ENCODE data around the gene SMIM1.

The SMIM1 gene, protein sequence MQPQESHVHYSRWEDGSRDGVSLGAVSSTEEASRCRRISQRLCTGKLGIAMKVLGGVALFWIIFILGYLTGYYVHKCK

DNA sequence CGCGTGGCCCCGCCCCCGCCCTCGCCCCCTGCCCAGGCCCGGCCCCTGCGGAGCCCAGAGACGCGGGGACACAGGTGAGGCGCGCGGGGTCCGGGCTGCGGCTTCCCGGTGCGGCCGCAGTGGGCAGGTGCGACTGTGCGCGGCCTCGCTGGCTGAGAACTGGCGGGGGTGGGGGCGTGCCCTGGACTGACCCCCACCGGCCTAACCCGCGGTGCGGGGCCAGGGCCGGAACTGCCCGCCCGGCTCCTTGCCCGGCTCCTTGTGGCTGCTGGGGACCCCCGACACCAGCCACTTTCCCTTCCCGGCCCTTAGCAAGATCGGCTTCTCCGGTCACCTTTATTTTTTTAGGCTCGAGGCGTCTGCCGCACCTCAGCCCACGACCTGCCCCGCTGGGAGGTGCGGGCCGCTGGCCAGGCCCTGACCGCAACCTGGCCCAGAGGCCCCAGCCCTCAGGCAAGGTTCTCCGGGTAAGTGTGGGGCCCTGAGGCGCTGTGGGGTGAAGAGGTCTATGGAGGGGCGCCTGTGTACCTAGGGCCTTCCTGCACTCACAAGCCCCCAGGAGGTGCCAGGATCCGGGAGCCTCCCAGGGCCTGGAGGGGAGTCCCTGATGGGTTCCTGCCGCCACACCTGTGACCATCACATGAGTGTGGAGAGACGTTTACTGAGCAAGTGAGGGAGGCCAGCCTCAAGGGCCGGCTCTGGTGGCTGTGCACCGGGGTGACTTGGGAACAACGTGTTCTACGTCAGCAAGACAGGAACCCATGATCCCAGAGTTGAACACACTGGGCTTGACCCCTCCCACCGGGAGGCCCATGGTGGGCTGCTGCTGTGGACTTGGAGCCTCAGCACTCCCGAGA is at the start of gene SMIM1:
Gene SMIM1 (plus strand): TSS at position 35 of the 857 bp plus-strand sequence. CDS start 2,625 bp downstream, outside the sequence.
- peak; percentile 34 for DNase-seq (ENCODE audit: low spot score)

DNA sequence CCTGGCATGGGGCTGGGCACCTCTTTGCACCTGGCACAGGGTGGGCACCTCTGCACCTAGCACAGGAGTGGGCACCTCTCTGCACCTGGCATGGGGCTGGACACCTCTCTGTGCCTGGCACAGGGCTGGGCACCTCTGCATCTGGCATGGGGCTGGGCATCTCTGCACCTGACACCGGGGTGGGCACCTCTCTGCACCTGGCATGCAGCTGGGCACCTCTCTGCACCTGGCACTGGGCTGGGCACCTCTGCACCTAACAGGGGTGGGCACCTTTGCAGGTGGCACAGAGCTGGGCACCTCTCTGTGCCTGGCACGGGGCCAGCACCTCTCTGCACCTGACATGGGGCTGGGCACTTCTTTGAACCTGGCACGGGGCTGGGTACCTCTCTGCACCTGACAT is 49.7 kb upstream of the SMIM1 start:
- no peak for DNase-seq (ENCODE audit: low spot score)

DNA sequence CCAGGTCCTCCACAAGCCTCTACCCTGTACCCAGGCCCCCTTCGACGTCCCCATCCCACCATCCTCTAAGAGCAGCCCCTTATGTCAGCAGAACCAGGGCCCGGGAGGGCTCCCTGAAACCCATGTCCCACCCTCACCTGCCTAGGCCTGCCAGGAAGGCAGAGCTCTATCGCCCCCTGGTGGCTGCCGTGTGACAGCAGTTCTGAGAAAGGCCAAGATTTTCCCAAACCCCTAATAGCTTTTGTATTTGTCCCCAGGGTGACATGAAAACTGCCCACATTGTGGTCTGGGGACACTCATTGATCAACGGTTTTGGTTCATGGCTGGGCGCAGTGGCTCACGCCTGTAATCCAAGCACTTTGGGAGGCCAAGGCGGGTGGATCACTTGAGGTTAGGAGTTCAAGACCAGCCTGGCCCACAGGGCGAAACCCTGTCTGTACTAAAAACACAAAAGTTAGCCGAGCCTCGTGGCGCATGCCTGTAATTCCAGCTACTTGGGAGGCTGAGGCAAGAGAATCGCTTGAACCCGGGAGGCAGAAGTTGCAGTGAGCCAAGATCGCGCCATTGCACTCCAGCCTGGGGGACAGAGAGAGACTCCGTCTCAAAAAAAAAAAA is 48.0 kb upstream of the SMIM1 start:
- peak; percentile 91 for DNase-seq (ENCODE audit: low spot score)

DNA sequence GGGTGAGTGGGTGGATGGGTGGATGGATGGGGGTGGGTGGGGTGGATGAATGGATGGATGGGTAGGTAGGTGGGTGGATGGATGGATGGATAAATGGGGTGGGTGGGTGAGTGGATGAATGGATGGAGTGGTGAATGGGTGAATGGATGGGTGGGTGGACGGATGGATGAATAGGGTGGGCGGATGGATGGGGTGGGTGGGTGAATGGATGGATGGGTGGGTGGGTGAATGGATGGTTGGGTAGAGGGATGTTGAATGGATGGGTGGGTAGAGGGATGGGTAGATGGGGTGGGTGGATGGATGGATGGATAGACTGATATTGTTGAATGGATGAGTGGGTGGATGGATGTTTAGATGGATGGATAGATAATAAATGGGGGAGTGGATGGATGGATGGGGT is 47.2 kb upstream of the SMIM1 start:
- no peak for DNase-seq (ENCODE audit: low spot score)

DNA sequence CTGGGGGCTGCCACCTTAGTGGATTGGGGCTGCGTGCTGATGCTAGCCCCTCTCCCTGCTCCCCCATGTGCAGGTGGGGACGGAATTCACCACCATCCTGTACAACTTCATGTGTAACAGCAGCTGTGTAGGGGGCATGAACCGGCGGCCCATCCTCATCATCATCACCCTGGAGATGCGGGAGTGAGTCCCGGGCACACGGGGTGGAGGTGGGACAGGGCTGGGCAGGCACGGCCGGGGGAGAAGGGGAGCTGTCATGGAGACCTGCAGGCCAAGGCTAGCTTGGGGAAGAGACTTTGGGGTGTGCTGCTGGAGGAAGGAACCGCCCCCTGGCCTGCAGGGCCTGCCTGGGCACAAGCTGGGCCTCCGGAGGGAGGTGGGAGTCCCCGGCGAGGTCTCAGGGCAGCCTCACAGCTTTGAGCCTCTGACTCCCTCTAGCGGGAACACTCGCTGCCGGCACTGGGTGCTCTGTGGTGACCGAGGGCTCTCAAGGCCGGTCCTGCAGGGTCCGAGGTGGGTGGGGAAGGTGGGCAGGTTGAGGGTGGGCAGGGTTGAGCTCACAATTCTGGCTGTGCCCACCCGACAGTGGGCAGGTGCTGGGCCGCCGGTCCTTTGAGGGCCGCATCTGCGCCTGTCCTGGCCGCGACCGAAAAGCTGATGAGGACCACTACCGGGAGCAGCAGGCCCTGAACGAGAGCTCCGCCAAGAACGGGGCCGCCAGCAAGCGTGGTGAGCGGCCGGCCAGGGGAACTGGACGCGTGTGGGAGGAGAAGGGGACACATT is 45.3 kb upstream of the SMIM1 start:
- peak; percentile 92 for DNase-seq (ENCODE audit: low spot score)

DNA sequence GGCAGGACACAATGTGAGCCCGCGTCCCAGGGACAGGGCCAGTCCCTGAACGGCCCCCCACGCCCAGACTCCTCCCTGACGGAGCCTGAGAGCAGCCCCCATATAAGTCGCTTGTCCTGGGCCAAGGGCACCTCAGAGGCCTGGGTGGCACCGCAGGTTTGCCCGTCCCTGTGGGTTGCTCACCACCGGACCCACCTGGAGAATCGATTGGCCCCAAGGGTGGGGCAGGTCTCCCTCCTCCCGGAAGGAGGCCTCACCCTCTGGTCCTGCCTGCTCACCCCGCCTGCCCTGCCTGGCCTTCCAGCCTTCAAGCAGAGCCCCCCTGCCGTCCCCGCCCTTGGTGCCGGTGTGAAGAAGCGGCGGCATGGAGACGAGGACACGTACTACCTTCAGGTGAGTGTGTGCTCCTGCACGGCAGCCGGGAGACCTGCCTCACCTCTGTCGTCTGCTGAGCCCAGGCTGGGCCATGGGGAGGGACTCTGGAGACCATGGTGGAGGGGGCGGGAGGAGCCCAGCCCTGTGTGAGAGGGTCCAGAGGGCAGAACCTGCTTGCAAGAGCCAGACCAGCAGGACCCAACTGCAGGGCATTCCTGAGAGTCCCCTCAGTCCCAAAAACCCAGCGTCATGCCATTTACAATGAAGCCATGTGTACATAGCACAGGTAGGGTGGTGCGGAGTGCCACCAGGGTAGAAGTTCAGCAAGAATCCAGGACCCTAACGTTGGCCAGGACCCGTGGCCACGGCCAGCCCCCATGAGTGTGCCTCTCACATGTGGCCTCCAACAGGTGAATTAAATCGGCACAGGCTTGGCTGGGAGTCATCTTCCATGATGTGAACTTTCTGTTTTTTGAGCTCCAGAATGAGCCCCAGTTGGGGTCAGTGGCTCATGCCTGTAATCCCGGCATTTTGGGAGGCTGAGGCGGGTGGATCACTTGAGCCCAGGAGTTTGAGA is 44.4 kb upstream of the SMIM1 start:
- no peak for DNase-seq (ENCODE audit: low spot score)

DNA sequence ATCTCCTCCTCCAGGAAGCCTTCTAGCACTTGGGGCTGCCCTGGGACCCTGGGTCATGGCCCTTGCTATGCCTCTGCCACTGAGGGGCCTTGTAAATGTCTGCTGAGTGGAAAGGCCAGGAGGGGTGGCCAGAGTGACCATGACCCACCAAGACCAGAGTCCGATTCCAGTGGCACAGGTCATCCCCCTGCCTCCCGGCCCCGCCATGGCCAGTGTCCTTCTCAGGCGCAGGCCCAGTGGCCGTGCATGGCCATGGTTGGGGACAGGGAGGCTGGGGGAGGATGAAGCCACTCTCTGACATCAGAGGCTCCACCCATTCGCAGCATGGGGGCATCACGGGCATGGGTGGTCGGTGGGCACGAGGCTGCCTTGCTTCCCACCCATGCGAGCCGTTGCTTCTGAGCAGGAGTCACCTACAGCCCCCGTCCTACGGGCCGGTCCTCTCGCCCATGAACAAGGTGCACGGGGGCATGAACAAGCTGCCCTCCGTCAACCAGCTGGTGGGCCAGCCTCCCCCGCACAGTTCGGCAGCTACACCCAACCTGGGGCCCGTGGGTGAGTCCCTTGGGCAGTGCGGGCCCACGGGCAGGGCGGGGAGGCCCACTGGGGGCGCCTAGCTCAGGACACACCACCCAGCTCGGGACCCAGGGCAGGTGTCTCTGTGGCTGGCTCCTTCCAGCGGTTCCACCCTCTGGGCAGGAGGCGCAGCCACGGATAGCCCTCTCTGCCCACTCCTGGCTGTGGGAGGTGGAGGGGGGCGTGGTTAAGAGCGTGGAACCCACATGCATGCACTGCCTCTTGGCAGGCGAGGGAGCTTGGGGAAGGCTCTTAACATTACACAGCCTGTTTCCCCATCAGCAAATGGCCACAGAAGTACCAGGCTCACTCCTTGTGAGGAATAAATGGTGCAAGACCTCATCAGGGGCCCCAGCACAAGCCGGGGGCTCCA is 42.7 kb upstream of the SMIM1 start:
- no peak for DNase-seq (ENCODE audit: low spot score)

DNA sequence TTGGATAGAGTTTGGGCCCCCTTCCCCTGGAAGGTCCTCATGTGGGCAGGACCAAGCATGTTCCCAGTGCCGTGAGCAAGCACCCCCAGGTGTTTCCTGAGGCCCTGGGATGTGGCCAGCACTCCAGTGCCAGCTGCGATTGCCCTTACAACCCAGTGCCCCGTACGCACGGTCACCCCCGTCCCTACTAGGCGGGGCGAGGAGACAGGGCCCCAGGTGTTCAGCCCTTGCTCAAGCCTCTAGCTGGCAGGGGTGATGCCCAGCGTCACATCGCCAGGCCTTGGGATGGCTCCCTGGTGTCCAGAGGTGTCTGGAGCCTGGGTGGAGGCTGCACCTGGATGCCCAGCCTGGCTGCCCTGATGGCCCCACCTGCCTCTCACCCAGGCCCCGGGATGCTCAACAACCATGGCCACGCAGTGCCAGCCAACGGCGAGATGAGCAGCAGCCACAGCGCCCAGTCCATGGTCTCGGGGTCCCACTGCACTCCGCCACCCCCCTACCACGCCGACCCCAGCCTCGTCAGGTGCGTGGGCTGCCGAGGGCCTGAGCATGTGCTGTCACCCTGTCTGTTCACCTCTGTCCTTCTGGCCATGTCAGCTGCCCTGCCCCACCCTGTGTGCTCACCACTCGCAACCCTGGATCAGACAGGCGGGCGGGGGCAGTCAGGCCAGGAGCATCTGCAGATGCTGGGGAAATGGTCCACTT is 41.9 kb upstream of the SMIM1 start:
- no peak for DNase-seq (ENCODE audit: low spot score)

DNA sequence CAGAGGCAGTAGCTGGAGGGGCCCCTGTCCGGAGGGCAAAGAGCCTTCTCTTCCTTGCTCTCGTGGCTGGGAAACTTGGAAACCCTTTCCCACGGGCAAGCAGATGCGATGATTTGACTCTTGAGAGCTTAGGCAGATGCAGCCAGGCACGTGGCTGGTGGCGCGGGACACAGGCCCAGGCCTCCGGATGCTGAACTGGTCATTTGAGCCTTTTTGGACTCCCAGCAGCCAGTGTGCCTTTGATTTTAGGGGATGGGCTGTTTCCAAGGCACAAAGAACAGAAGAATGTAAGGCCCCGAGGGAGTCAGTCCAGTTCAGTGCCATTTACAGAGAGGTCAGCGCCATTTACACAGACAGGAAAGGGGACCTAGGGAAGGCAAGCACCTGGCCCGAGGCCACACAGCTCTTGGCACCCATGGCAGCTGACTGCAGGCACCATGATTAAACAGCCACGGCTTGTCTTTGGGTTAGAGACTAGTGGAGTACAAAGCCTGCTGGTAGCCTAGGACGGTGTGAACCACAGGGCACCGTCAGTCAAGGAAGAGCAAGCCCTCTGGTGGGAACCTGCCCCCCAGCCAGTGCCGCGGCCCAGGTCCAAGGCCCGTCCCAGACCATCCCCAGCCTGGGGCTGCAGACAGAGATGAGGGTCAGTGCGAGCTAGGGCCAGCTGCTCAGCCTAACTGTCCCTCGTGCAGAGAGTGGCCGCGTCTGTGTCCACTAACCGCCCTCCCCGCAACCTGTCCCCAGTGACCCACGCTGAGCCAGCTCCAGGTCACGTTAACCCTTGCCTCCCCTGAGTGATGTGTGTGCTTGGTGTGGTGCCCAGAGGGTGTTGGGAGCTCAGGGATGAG is 40.7 kb upstream of the SMIM1 start:
- DNase-seq (ENCODE audit: low spot score), result no peak

DNA sequence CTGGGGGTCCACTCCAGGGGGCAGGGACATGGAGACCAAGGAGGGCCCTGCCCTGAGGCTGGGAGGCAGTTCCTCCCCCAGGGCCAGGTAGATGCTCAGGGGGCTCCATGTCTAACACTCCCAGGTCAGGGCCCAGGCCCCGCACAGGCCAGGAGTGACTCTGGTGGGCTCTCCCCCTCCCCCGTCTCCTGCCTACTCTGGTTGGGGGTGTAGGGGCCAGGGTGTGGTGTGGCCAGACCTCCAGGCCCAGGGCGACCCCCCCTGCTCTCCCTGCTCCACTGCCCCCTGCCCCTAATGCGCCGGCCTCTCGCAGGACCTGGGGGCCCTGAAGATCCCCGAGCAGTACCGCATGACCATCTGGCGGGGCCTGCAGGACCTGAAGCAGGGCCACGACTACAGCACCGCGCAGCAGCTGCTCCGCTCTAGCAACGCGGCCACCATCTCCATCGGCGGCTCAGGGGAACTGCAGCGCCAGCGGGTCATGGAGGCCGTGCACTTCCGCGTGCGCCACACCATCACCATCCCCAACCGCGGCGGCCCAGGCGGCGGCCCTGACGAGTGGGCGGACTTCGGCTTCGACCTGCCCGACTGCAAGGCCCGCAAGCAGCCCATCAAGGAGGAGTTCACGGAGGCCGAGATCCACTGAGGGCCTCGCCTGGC is 40.0 kb upstream of the SMIM1 start:
- DNase-seq (ENCODE audit: low spot score), result no peak

DNA sequence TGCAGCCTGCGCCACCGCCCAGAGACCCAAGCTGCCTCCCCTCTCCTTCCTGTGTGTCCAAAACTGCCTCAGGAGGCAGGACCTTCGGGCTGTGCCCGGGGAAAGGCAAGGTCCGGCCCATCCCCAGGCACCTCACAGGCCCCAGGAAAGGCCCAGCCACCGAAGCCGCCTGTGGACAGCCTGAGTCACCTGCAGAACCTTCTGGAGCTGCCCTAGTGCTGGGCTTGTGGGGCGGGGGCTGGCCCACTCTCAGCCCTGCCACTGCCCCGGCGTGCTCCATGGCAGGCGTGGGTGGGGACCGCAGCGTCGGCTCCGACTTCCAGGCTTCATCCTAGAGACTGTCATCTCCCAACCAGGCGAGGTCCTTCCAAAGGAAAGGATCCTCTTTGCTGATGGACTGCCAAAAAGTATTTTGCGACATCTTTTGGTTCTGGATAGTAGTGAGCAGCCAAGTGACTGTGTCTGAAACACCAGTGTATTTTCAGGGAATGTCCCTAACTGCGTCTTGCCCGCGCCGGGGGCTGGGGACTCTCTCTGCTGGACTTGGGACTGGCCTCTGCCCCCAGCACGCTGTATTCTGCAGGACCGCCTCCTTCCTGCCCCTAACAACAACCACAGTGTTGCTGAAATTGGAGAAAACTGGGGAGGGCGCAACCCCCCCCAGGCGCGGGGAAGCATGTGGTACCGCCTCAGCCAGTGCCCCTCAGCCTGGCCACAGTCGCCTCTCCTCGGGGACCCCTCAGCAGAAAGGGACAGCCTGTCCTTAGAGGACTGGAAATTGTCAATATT is 39.3 kb upstream of the SMIM1 start:
- no peak for DNase-seq (ENCODE audit: low spot score)

DNA sequence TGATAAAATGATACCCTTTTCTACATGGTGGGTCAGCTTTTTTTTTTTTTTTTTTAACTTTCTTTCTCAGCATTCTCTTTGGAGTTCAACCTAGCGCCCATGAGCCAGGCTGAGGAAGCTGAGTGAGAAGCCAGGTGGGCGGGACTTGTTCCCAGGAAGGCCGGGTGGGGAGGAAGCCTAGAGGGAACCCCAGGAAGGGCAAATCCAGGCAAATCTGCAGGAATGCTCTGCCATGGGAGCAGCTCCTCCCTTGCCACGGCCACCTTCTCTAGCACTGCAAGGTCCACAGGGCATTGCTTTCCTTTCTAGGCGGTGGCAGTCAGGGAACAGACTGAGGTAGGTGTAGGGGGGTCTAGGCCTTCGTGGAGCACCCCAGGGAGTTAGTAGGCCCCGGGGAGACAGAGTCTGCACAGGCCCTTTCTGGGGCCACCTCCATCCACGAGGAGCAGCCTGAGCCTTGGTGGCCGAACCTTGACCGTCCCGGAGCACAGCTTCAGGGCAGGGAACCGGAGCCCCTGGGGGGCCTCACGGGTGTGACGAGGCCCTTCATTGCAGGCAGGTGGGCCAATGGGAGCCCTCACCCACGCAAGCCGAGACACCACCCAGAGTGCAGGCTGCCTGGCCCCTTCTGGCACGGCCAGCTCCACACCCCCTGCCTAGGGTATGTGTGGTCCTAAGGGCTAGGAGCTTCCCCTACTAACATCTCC is 38.5 kb upstream of the SMIM1 start:
- no peak for DNase-seq (ENCODE audit: low spot score)

DNA sequence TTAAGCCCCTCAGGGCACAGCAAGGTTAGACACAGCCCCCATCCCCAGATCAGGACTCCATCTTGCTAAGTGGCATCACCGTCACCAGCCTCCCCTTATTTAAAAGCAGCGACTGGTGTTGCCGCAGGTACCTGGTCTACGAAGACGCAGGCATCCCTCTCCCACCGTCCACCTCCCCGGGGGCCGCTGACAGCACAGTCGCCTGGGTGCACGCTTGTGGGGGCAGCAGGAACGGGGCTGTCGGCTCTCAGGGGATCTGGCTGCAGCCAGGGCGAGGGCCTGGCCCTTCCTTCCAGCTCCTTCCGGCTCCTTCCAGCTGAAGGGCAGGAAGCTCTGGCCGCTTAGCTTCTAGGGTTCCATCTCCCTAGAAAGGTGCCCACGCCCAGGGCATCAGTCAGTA is 37.9 kb upstream of the SMIM1 start:
- DNase-seq (ENCODE audit: low spot score), result no peak

DNA sequence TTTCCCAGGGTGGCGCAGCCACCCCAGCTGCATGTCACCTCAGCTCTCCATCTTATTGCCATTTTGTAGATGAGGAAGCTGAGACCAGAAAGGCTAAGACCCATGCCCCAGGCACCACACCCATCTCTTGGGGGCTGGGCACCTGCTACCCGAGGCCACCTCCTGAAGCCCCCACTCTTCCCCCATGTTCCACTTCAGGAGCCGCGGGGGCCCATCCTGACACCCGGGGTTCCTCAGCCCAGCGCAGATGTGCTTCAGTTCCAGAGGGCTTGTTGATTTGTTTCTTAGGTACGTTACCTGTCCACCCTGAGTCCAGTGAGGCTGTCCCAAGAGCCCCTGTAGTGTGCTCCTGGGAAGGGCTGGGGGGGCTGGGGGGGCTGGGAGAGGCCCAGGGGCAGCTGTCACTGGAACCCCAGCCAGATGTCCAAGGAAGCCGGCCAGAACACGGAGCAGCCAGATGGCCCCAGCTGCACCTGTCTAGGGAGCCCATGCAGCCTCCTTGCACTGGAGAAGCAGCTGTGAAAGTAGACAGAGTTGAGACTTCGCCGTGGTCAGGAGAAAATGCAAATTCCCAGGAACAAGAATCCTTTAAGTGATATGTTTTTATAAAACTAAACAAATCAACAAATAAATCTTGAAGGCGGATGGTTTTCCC is 37.4 kb upstream of the SMIM1 start:
- DNase-seq (ENCODE audit: low spot score), result no peak

DNA sequence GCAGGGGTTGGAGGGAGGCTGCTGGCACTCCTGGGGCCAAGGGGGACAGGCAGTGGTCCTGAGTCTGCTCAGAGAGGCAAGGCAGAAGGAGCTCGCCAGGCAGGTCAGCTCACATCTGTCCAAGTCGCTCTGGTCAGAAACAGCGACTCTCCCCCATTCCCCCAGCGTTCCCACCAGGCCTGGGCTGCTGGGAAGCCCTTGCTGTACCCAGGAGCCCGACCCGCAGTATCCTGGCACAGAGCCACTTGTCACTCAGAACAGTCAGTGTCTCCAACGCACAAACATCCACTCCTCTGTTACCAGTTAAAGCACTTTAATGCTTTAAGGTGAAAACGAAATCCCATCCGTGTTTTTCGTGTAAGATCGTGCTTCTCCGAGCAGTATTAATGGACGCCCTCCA is 36.9 kb upstream of the SMIM1 start:
- no peak for DNase-seq (ENCODE audit: low spot score)

DNA sequence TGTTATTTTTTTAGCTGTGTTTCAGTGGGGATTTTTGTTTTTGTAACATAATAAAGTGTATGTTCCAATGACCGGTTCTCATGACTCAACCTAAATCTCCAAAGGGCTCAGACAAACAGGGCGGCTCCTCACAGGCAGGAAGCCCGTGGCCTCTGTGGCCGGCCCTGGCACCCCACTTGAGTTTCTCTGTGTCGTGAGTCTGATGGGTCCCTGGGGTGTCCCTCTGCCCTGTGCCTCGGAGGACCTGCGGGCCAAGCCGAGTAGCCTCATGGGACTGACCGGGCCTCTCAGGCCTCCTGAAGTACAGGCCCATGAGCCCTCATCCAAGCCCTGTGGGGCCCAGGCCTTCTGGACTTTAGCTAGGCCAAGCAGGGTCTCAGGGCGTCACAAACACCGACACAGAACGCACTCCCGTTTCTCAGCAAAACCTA is 36.4 kb upstream of the SMIM1 start:
- DNase-seq (ENCODE audit: low spot score), result no peak
